ENCODE results near the gene C1orf35.

- no peak for TF ChIP-seq RAD21 (IDR thresholded peaks at IDR 0.05)
- no peak for TF ChIP-seq CTCF (IDR thresholded peaks at IDR 0.05; ENCODE audit: low read depth, low read length, missing input control)
- no peak for TF ChIP-seq HNF4G (IDR thresholded peaks at IDR 0.05)
- TF ChIP-seq JUND (IDR thresholded peaks at IDR 0.05), result no peak
- TF ChIP-seq HNF4A (conservative IDR thresholded peaks at IDR 0.05), result no peak
Observed at GRCh38 chr1:228105996-228106799, 3.1 kb upstream of the C1orf35 start.

All from liver (tissue), 3 donors.